Measurements from ENCODE around the gene ARMC9. TPM values are rescaled to one million over a fixed set of nuclear protein-coding genes. Genes with fewer than 3 reads are reported as not detected.

Gene ARMC9
- total RNA-seq, 1 donor from 2014 or later = 43.1 TPM

DNA sequence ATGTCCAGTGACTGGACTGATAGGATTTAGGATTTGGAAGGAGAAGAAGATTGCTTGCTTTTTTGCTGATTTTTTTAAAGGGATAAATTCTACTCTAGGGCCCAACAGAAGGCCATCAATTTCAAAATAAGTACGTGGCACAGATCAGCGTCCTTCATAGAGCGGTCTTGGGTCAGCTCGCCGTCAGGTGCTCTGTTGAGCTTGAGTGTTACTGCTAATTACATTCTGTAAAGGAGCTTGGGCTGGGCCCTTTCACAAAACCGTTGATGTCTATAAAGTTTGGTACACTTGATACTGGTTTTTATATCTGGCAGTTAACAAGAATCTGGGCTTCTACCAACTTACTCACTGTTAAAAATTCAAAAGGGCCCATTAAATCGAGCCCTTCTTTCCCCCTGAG is 45.4 kb downstream of the ARMC9 start:
- ATAC-seq (no peak), DNase-seq (no peak)
- TF ChIP-seq, protein P1, sequence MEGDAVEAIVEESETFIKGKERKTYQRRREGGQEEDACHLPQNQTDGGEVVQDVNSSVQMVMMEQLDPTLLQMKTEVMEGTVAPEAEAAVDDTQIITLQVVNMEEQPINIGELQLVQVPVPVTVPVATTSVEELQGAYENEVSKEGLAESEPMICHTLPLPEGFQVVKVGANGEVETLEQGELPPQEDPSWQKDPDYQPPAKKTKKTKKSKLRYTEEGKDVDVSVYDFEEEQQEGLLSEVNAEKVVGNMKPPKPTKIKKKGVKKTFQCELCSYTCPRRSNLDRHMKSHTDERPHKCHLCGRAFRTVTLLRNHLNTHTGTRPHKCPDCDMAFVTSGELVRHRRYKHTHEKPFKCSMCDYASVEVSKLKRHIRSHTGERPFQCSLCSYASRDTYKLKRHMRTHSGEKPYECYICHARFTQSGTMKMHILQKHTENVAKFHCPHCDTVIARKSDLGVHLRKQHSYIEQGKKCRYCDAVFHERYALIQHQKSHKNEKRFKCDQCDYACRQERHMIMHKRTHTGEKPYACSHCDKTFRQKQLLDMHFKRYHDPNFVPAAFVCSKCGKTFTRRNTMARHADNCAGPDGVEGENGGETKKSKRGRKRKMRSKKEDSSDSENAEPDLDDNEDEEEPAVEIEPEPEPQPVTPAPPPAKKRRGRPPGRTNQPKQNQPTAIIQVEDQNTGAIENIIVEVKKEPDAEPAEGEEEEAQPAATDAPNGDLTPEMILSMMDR (IDR thresholded peaks at IDR 0.05) = no peak
- Histone ChIP-seq H3K4me1 (peaks cover 24% of the 10 kb centered on the region), H3K27me3 (ENCODE audit: low read depth) (no peaks in the 10 kb centered on the region), H3K4me3 (no peak overlapping the region), H3K36me3 (peaks cover 8% of the 10 kb centered on the region), H3K9me3 (no peaks in the 10 kb centered on the region), H3K27ac (no peak overlapping the region)
- intact Hi-C loops (cut with DNase I) = no loop called here

DNA sequence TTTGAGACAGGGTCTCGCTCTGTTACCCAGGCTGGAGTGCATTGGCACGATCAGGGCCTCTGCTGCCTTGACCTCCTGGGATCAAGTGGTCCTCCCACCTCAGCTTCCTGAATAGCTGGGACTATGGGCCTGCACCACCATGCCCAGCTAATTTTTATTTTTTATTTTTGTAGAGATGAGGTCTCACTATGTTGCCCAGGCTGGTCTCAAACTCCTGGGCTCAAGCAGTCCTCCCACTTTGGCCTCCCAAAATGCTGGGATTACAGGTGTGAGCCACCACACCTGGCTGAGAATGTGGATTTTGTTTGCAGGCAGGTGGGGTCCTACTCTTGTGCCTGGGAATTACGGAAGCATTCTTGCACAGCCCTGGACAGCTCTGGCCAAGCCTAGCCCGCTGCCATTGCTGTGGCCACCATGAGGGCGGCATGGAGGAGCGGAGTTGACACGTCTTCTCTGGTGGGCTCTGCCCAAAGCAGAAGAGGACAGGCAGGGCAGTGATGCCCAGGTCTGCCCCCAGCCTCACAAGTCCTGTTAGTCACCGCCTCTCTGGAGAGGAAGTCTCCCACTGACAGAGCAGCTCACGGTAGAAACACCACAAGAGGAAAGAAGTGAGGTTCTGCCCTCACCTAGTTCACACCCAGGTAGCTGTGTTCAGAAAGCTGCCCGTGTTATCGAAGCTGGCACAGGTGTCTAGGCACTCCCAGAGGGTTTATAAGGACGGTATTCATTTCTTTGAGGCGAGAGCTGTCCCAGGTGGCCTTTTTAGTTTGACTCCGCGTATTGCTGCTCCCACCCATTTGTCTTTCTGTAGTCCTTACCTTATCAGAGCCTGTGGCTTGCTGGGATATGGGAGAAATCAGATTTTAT is 46.2 kb downstream of the ARMC9 start:
- Histone ChIP-seq H3K36me3 (peaks cover 7% of the 10 kb centered on the region), H3K4me3 (no peak overlapping the region), H3K27ac (peak overlapping the region; percentile 53), H3K27me3 (ENCODE audit: low read depth) (no peaks in the 10 kb centered on the region), H3K4me1 (peaks cover 24% of the 10 kb centered on the region), H3K9me3 (no peaks in the 10 kb centered on the region)
- TF ChIP-seq, protein P1 (IDR thresholded peaks at IDR 0.05) = no peak
- ATAC-seq (peak in 1 of 2 donors; percentile 11), DNase-seq (no peak)
- intact Hi-C loops (cut with DNase I) = no loop called here

DNA sequence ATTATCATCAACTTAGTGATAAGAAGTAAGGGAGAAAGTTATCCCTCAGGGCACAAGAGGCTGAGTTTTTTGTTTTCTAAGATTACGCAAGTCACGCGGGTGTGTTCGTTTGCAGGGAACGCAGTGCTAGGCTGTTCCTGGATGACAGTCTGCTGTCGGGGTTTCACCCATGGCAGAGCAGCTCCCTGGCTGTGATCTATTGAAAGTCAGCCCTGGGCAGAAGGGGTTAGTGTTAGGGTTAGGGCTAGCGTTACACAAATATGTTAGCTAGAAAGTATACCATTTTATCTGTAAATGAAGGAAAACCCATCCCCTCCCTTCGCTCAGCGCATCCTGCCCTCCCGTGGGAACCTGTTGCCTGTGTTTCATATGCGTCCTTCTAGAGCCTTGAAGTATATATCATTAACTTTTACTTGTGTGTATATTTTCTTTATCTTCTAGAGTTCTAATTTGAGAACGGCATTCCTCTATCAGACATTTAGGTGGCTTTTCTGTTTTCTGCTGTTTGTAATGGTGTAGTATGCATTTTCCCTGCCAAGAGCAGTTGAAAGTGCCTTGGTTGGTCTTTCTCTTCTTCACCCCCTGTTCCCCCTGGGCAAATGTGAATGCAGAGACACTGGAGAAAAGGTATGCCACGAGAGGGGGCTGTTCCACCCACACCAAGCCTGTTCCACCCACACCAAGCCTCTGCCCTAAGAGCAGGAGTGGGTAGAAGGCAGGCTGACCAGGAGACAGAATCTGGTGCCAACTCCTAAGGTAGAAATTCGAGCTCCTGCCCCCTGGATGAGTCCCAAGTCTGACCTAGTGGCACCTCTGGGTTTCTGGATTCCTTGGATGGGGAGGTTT is 47.0 kb downstream of the ARMC9 start:
- Histone ChIP-seq H3K36me3 (no peaks in the 10 kb centered on the region), H3K27me3 (ENCODE audit: low read depth) (no peaks in the 10 kb centered on the region), H3K4me1 (peaks cover 24% of the 10 kb centered on the region), H3K4me3 (no peak overlapping the region), H3K9me3 (no peaks in the 10 kb centered on the region), H3K27ac (peak overlapping the region; percentile 44)
- TF ChIP-seq, protein P1 (IDR thresholded peaks at IDR 0.05) = no peak
- ATAC-seq (peak; percentile 57 to 76), DNase-seq (no peak)
- intact Hi-C loops (cut with DNase I) = no loop called here

DNA sequence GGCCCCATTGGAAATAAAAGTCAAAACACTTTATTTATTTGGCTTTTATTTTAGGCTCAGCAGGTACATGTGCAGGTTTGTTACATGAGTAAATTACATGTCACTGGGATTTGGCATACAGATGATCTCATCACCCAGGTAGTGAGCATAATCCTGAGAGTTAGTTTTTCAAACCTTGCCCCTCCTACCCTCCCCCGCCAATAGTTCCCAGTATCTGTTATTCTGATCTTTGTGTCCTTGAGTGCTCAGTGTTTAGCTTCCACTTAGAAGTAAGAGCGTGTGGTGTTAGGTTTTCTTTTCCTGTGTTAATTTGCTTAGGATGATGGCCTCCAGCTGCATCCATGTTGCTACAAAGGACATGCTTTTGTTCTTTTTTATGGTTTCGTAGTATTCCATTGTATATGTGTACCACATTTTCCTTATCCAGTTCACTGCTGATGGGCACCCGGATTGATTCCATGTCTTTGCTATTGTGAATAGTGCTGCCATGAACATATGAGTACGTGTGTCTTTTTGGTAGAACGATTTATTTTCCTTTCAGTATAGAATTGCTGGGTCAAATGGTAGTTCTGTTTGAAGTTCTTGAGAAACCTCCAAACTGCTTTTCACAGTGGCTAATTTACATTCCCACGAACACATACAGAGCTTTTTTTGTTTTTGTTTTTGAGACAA is 47.9 kb downstream of the ARMC9 start:
- Histone ChIP-seq H3K27ac (no peak overlapping the region), H3K9me3 (no peaks in the 10 kb centered on the region), H3K4me1 (peaks cover 20% of the 10 kb centered on the region), H3K27me3 (ENCODE audit: low read depth) (no peaks in the 10 kb centered on the region), H3K4me3 (no peak overlapping the region), H3K36me3 (no peaks in the 10 kb centered on the region)
- intact Hi-C loops (cut with DNase I) = no loop called here
- ATAC-seq = peak in 1 of 2 donors; percentile 49
- TF ChIP-seq, protein P1 (IDR thresholded peaks at IDR 0.05) = no peak
- DNase-seq = no peak

DNA sequence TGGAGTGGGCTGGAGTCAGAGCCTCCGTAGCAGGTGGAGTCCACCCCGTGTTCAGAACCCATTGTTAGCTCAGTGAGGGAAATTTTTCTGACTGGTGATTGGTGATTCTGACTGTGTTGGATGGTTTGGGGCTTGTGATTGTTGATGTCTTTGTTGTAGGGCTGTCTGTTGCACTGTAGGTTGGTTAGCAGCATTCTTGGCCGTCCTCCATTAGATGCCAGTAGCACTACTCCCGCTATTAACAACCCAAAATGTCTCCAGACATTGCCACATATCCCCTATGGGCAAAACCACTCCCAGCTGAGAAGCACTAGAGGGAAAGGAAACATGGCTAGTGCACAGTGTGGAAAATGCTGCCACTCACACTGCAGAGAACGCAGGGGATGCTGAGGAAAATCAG is 51.7 kb downstream of the ARMC9 start:
- TF ChIP-seq, protein P1 (IDR thresholded peaks at IDR 0.05) = no peak
- intact Hi-C loops (cut with DNase I) = no loop called here
- H3K4me3 ChIP-seq = no peak overlapping the region
- H3K36me3 ChIP-seq = no peaks in the 10 kb centered on the region
- H3K4me1 ChIP-seq = peaks cover 10% of the 10 kb centered on the region
- ATAC-seq (no peak), DNase-seq (no peak)
- no peak overlapping the region for H3K27ac ChIP-seq
- H3K9me3 ChIP-seq = no peaks in the 10 kb centered on the region
- no peaks in the 10 kb centered on the region for H3K27me3 ChIP-seq (ENCODE audit: low read depth)
